HEK293 (cell line): ENCODE data around the gene LRRC72.

ENCODE experiments used
- CTCF ChIA-PET: fragments of 350-600 bp; formaldehyde crosslinking; extraction: SDS; loops from one replicate; lab custom pipeline; 2021; ENCODE audit warnings: antibody characterized with exemption; lab: Yijun Ruan, JAX
- POLR2A ChIA-PET: fragments of 300-600 bp; formaldehyde crosslinking; extraction: SDS; loops from one replicate; lab custom pipeline; 2020; ENCODE audit warnings: antibody characterized with exemption, inconsistent platforms; lab: Yijun Ruan, JAX
- H3K27ac ChIP-seq: fragments of 200-500 bp; sonication (Bioruptor generic); 2 replicates; pipeline ENCODE4 v1.5.1; 2014; ENCODE audit warnings: low read depth, low read length, control low read depth, inconsistent platforms; ENCODE audit errors: extremely low read depth
- H3K36me3 ChIP-seq, 2 experiments: fragments of 200-500 bp in 1 of 2; sonication (Bioruptor generic) in 1 of 2; 1 replicate in 1 of 2; 2 replicates in 1 of 2; pipeline ENCODE4 v1.5.1; 2014 to 2017; ENCODE audit warnings: inconsistent platforms in 2 of 2, low read length in 2 of 2; ENCODE audit not compliant: control insufficient read depth in 2 of 2, insufficient read depth in 1 of 2
- H3K4me1 ChIP-seq: fragments of 200-500 bp; sonication (Bioruptor generic); 2 replicates; pipeline ENCODE4 v1.5.1; 2014; ENCODE audit warnings: mild to moderate bottlenecking, low read length, inconsistent platforms; ENCODE audit not compliant: control insufficient read depth, insufficient read depth
- H3K4me3 ChIP-seq: 2 replicates; pipeline ENCODE4 v1.5.1; 2011; ENCODE audit warnings: low read depth, mild to moderate bottlenecking, control low read depth, low read length, moderate library complexity
- H3K9me3 ChIP-seq: fragments of 200-500 bp; sonication (Bioruptor generic); 2 replicates; pipeline ENCODE4 v1.5.1; 2014; ENCODE audit warnings: low read depth, low read length, inconsistent platforms; ENCODE audit not compliant: control insufficient read depth, insufficient read depth
- FEZF1 ChIP-seq: fragments of 450-650 bp; formaldehyde crosslinking; IDR thresholded peaks from 2 replicates; pipeline ENCODE4 v1.5.1; 2016; ENCODE audit warnings: missing biosample characterization, missing genetic modification characterization
- GLIS1 ChIP-seq: fragments of 450-650 bp; formaldehyde crosslinking; IDR thresholded peaks from 2 replicates; pipeline ENCODE4 v1.5.1; 2016; ENCODE audit warnings: missing biosample characterization, missing genetic modification characterization
- KLF8 ChIP-seq: fragments of 450-650 bp; formaldehyde crosslinking; IDR thresholded peaks from 2 replicates; pipeline ENCODE4 v1.5.1; 2016; ENCODE audit warnings: missing biosample characterization, missing genetic modification characterization
- MEIS1 ChIP-seq: sonication (generic); formaldehyde crosslinking; IDR thresholded peaks from 2 replicates; pipeline ENCODE4 v1.8.1; 2022; ENCODE audit warnings: missing genetic modification reagents, mild to moderate bottlenecking, borderline replicate concordance
- PRDM1 ChIP-seq: fragments of 450-650 bp; formaldehyde crosslinking; IDR thresholded peaks from 2 replicates; pipeline ENCODE4; 2016; ENCODE audit warnings: missing biosample characterization, missing genetic modification characterization
- SALL2 ChIP-seq: fragments of 450-650 bp; formaldehyde crosslinking; IDR thresholded peaks from 2 replicates; pipeline ENCODE4 v1.5.0; 2017; ENCODE audit warnings: missing biosample characterization, mild to moderate bottlenecking, missing genetic modification characterization, borderline replicate concordance
- SP7 ChIP-seq: fragments of 450-650 bp; formaldehyde crosslinking; IDR thresholded peaks from 2 replicates; pipeline ENCODE4 v1.5.1; 2016; ENCODE audit warnings: missing biosample characterization, missing genetic modification characterization
- TRIM28 ChIP-seq: IDR thresholded peaks from 2 replicates; pipeline ENCODE4 v1.6.1; 2011; ENCODE audit warnings: low read length, control low read depth, borderline replicate concordance
- WT1 ChIP-seq: fragments of 450-650 bp; formaldehyde crosslinking; IDR thresholded peaks from 2 replicates; pipeline ENCODE4 v1.5.1; 2016; ENCODE audit warnings: missing biosample characterization, missing genetic modification characterization
- ZBTB7A ChIP-seq: fragments of 450-650 bp; formaldehyde crosslinking; IDR thresholded peaks from 2 replicates; pipeline ENCODE4 v1.5.1; 2016; ENCODE audit warnings: low read depth, missing biosample characterization, missing genetic modification characterization
- ZIC2 ChIP-seq: fragments of 450-650 bp; formaldehyde crosslinking; IDR thresholded peaks from 2 replicates; pipeline ENCODE4 v1.5.1; 2016; ENCODE audit warnings: missing biosample characterization, missing genetic modification characterization
- ZNF174 ChIP-seq: fragments of 450-650 bp; formaldehyde crosslinking; IDR thresholded peaks from 2 replicates; pipeline ENCODE4 v1.5.0; 2017; ENCODE audit warnings: missing biosample characterization, mild to moderate bottlenecking, missing genetic modification characterization
- ZNF501 ChIP-seq: fragments of 450-650 bp; formaldehyde crosslinking; IDR thresholded peaks from 2 replicates; pipeline ENCODE4 v1.5.1; 2016; ENCODE audit warnings: missing biosample characterization, missing genetic modification characterization
- ZNF585B ChIP-seq: fragments of 450-650 bp; formaldehyde crosslinking; IDR thresholded peaks from 2 replicates; pipeline ENCODE4 v1.5.1; 2016; ENCODE audit warnings: missing biosample characterization, missing genetic modification characterization
- ZNF610 ChIP-seq: fragments of 450-650 bp; formaldehyde crosslinking; IDR thresholded peaks from 2 replicates; pipeline ENCODE4 v1.5.1; 2016; ENCODE audit warnings: missing biosample characterization, missing genetic modification characterization, borderline replicate concordance
- ZNF792 ChIP-seq: fragments of 450-650 bp; formaldehyde crosslinking; IDR thresholded peaks from 2 replicates; pipeline ENCODE4 v1.5.1; 2016; ENCODE audit warnings: missing biosample characterization, missing genetic modification characterization
- ZNF843 ChIP-seq: fragments of 450-650 bp; formaldehyde crosslinking; IDR thresholded peaks from 2 replicates; pipeline ENCODE4 v1.5.1; 2016; ENCODE audit warnings: missing biosample characterization, missing genetic modification characterization
- TF ChIP-seq, protein P1 (sequence below): fragments of 450-650 bp; formaldehyde crosslinking; IDR thresholded peaks from 2 replicates; pipeline ENCODE4 v1.5.1; 2016; ENCODE audit warnings: missing biosample characterization, missing genetic modification characterization
- TF ChIP-seq, protein P2 (sequence below): fragments of 450-650 bp; formaldehyde crosslinking; IDR thresholded peaks from 2 replicates; pipeline ENCODE4 v1.5.1; 2016; ENCODE audit warnings: missing biosample characterization, missing genetic modification characterization

LRRC72 gene

DNA sequence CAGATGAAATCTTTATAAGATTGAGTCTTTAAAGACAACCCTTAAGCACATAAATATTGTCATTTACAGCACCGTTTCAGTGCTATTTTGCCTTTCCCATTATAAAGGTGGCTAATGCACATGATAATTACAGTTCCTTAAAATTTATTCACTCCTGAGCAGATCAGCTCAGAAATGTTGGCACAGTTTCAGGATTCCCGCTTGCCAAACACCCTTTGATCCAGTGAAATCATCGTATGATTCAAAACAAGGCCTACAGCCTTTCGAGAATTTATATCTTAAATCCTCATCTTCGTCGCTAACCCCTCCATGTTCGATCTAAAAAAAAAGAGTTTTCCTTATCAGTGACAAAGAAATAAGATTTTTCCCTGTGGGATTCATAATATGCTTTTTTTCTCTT lies 47.0 kb upstream of the LRRC72 start:
- ChIA-PET POLR2A (no interaction called here), CTCF (no interaction called here)
- Histone ChIP-seq H3K36me3 (no peaks in the 10 kb centered on the region), H3K9me3 (no peaks in the 10 kb centered on the region), H3K4me1 (peaks cover 2% of the 10 kb centered on the region; the same call in 1 of the 2 replicates), H3K4me3 (no peak overlapping the region), H3K27ac (no peak overlapping the region)
- TF ChIP-seq ZNF610 (tag by site-specific recombination) (no peak), MEIS1 (CRISPR knock-in tag) (no peak)

DNA sequence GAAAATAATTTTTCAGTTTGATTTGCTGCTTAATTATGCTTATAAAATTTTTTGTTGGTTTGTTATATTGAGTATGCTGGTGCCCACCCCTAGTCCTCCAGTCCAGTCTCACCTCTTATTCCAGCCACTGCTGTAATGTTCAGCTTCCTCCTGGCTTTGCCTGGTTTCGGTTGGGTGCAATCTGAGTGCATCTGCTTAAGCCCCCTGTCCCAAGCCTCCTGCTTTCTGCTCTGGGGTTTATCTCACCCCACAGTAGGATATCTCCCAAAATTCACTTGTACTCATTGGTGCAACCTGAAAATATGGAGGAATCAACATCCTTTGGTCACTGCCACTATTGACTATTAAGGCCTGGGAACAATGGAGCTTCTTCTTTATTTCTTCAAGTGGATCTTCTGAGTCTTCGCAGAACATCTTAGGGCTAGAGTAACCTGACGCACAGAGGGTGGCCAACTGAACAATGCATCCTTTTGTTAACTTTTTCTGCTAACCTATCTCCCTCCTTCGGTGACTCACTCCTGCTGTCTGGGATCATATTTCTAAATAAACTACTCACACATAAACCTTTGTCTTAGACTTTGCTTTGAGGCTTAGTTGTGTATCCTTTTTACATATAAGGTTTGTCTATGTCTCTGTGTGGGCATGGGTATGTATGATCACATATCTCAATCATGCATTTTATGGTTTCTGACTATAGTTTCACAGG lies 42.0 kb upstream of the LRRC72 start:
- no peak for TF ChIP-seq ZNF174
- TF ChIP-seq GLIS1 (tag by site-specific recombination) = peak; percentile 32; the same call in 1 of the 2 replicates
- TF ChIP-seq TRIM28 = no peak
- TF ChIP-seq ZBTB7A = no peak
- TF ChIP-seq, protein P1, sequence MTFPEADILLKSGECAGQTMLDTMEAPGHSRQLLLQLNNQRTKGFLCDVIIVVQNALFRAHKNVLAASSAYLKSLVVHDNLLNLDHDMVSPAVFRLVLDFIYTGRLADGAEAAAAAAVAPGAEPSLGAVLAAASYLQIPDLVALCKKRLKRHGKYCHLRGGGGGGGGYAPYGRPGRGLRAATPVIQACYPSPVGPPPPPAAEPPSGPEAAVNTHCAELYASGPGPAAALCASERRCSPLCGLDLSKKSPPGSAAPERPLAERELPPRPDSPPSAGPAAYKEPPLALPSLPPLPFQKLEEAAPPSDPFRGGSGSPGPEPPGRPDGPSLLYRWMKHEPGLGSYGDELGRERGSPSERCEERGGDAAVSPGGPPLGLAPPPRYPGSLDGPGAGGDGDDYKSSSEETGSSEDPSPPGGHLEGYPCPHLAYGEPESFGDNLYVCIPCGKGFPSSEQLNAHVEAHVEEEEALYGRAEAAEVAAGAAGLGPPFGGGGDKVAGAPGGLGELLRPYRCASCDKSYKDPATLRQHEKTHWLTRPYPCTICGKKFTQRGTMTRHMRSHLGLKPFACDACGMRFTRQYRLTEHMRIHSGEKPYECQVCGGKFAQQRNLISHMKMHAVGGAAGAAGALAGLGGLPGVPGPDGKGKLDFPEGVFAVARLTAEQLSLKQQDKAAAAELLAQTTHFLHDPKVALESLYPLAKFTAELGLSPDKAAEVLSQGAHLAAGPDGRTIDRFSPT (tag by site-specific recombination) = no peak
- TF ChIP-seq WT1 (tag by site-specific recombination) = peak; percentile 42; the same call in 1 of the 2 replicates
- no peak for TF ChIP-seq ZIC2 (tag by site-specific recombination)
- 0 out of 2 replicates have a peak, but pooled peaks have one; percentile 20 for TF ChIP-seq ZNF501 (tag by site-specific recombination)
- TF ChIP-seq ZNF585B = no peak
- 0 out of 2 replicates have a peak, but pooled peaks have one; percentile 32 for TF ChIP-seq SP7
- TF ChIP-seq, protein P2, sequence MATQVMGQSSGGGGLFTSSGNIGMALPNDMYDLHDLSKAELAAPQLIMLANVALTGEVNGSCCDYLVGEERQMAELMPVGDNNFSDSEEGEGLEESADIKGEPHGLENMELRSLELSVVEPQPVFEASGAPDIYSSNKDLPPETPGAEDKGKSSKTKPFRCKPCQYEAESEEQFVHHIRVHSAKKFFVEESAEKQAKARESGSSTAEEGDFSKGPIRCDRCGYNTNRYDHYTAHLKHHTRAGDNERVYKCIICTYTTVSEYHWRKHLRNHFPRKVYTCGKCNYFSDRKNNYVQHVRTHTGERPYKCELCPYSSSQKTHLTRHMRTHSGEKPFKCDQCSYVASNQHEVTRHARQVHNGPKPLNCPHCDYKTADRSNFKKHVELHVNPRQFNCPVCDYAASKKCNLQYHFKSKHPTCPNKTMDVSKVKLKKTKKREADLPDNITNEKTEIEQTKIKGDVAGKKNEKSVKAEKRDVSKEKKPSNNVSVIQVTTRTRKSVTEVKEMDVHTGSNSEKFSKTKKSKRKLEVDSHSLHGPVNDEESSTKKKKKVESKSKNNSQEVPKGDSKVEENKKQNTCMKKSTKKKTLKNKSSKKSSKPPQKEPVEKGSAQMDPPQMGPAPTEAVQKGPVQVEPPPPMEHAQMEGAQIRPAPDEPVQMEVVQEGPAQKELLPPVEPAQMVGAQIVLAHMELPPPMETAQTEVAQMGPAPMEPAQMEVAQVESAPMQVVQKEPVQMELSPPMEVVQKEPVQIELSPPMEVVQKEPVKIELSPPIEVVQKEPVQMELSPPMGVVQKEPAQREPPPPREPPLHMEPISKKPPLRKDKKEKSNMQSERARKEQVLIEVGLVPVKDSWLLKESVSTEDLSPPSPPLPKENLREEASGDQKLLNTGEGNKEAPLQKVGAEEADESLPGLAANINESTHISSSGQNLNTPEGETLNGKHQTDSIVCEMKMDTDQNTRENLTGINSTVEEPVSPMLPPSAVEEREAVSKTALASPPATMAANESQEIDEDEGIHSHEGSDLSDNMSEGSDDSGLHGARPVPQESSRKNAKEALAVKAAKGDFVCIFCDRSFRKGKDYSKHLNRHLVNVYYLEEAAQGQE (tag by site-specific recombination) = no peak
- TF ChIP-seq ZNF843 = 0 out of 2 replicates have a peak, but pooled peaks have one; percentile 18
- TF ChIP-seq FEZF1 (tag by site-specific recombination) = peak; percentile 50; the same call in 1 of the 2 replicates
- TF ChIP-seq PRDM1 = 0 out of 2 replicates have a peak, but pooled peaks have one; percentile 10
- TF ChIP-seq SALL2 (tag by site-specific recombination) = no peak
- TF ChIP-seq KLF8 = peak; percentile 36; the same call in 1 of the 2 replicates
- no peak for TF ChIP-seq ZNF792 (tag by site-specific recombination)
- TF ChIP-seq, all 188 proteins: peak for 8
- ChIA-PET POLR2A (interaction anchor here (1.2 kb wide), 1 partner anchor 19 kb away, joined by 6 read pairs; the partner anchor contains the start of gene SOSTDC1), CTCF (interaction anchor here (0.7 kb wide), 2 partner anchors 13 to 21 kb away, joined by 4 to 5 read pairs; no protein-coding TSS in a partner anchor)
- Histone ChIP-seq H3K4me3 (no peak overlapping the region), H3K4me1 (peaks cover 9% of the 10 kb centered on the region), H3K27ac (no peak overlapping the region; the same call in 1 of the 2 replicates), H3K36me3 (no peaks in the 10 kb centered on the region), H3K9me3 (no peaks in the 10 kb centered on the region)
